Measurements from ENCODE around the gene SLC4A7. TPM values are rescaled to one million over a fixed set of nuclear protein-coding genes. Genes with fewer than 3 reads are reported as not detected.

Gene SLC4A7
- total and polyA plus RNA-seq, 9 of the 15 experiments (the other 6 are each of a cell fraction or from before 2014, with no cell fraction given), result 1.7 to 13.6 (median 8.0) TPM

- FAIRE-seq, result no peak
- Histone ChIP-seq H3K9ac (ENCODE audit: insufficient read depth in 1 of 2, low read depth in 2 of 2, low read length in 2 of 2) (no peak overlapping the region), H3K27me3 (ENCODE audit: control insufficient read depth in 2 of 2, insufficient read depth in 2 of 2, low read length in 2 of 2) (no peaks in the 10 kb centered on the region), H2AFZ (ENCODE audit: low read depth, low read length) (peak overlapping the region; percentile 11; the same call in 1 of the 2 replicates), H3K79me2 (ENCODE audit: control insufficient read depth, insufficient read depth, low read length) (no peaks in the 10 kb centered on the region), H3K4me1 (replicated peaks in 1 of 2; ENCODE audit: control insufficient read depth in 2 of 2, insufficient read depth in 2 of 2, low read length in 2 of 2) (no peaks in the 10 kb centered on the region), H3K9me1 (ENCODE audit: control insufficient read depth, insufficient read depth, low read length) (no peaks in the 10 kb centered on the region), H3K4me2 (ENCODE audit: insufficient read depth, low read length) (no peak overlapping the region), H3K9me3 (replicated peaks; ENCODE audit: control insufficient read depth, insufficient read depth, low read depth, low read length) (no peaks in the 10 kb centered on the region), H3K36me3 (ENCODE audit: control insufficient read depth, insufficient read depth, low read length) (no peaks in the 10 kb centered on the region), H3K27ac (ENCODE audit: extremely low read depth, low read depth, low read length) (0 out of 3 replicates have a peak overlapping the region, but pooled peaks have one; percentile 13), H4K20me1 (replicated peaks; ENCODE audit: control insufficient read depth, insufficient read depth, low read length) (no peaks in the 10 kb centered on the region), H3K4me3 (no peak overlapping the region)
- POLR2A ChIA-PET, result interaction anchor here (0.6 kb wide), 1 partner anchor 1117 kb away, joined by 3 read pairs; no protein-coding TSS in a partner anchor
- DNase-seq (ENCODE audit: extremely low read depth in 1 of 4, low spot score in 3 of 4), result peak in 1 of 4 experiments; percentile 19
- in situ Hi-C loops (cut with MboI), result no loop called here
- no TSS peak for BruUV-seq (replicated peaks)
- CTCF ChIA-PET (ENCODE audit: low intra/inter-chr PET ratio), result no interaction called here
- TF ChIP-seq GABPA (tag; conservative IDR thresholded peaks at IDR 0.05; ENCODE audit: low read depth) (0 out of 2 replicates have a peak, but pooled peaks have one; percentile 17), LCOR (CRISPR knock-in tag; IDR thresholded peaks at IDR 0.05) (no peak), PKNOX1 (IDR thresholded peaks at IDR 0.05) (peak; percentile 42; the same call in 1 of the 2 replicates), ELK1 (CRISPR knock-in tag; IDR thresholded peaks at IDR 0.05) (no peak)
- intact Hi-C loops (cut with micrococcal nuclease), result loop anchor here (5.0 kb wide), 1 partner anchor 332 kb away; no protein-coding TSS in a partner anchor
- WGBS (ENCODE audit: insufficient coverage, low coverage, missing lambda C conversion rate), result 30% methylated on average over 17 of the region's 19 CpGs
- peak; percentile 50; the same call in 2 of the 3 replicates for ATAC-seq
Measured at GRCh38 chr3:27464646-27465045, 19.5 kb downstream of the SLC4A7 start.
